Erythroblast (primary cell): ENCODE results near the gene DGAT2.

Experiments used
- DNase-seq, 2 experiments: peaks; one replicate each; lab custom pipeline; 2025; lab: John Stamatoyannopoulos, UW
- GATA1 ChIP-seq: IDR thresholded peaks from 2 replicates; pipeline ENCODE4 v1.6.1; 2011; ENCODE audit warnings: low read depth, mild to moderate bottlenecking, control low read depth, low read length, moderate library complexity
- POLR2A ChIP-seq: IDR thresholded peaks from 2 replicates; pipeline ENCODE4 v1.6.1; 2011; ENCODE audit warnings: mild to moderate bottlenecking, low read length

DGAT2 gene

GRCh38 chr11:75811485-75811884 lies 42.9 kb downstream of the DGAT2 start:
- no peak for TF ChIP-seq POLR2A
- TF ChIP-seq GATA1 = no peak
- no peak for DNase-seq

- no peak for TF ChIP-seq POLR2A
- no peak for TF ChIP-seq GATA1
- DNase-seq = no peak
These were observed 44.0 kb downstream of the DGAT2 start for GRCh38 chr11:75812542-75813040.

DNA sequence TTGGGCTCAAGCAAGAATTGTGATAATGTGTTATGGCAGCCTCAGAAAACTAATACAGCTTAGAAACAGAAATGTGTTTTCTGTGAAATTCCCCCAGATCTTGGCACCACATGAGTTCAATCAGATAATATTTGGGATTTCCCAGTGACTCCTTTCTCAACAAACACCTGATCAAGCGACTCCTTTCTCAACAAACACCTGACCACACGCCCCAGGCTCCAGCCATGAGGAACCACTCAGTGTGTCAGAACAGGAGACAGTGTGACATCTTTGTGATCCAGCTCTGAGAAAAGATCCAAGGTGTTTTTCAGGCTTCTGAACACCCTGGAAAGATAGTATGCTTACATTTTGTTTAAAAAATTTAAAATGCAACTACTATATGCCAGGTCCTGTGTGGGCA lies 44.5 kb downstream of the DGAT2 start:
- no peak for DNase-seq
- TF ChIP-seq GATA1 = no peak
- no peak for TF ChIP-seq POLR2A

DNA sequence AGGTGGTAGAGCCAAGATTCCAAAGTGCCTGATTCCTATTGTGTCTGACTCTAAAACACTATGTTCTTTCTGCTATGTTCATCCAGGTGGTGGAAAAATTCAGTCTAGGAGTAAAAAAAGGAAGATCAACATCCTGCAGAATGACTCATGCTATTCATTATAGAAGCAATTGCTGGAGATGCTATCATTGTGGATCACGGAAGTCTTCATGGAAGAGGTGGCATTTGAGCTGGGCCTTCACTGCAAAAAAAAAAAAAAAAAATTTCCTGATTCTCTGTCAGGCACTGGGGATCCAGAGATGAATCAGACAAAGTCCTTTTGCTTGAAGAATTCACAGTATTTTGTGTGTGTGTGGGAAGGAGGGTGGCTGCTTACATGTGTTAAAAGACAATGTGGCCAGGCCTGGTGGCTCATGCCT lies 45.1 kb downstream of the DGAT2 start:
- TF ChIP-seq POLR2A = no peak
- TF ChIP-seq GATA1 = no peak
- peak in 1 of 2 experiments; percentile 19 for DNase-seq

DNA sequence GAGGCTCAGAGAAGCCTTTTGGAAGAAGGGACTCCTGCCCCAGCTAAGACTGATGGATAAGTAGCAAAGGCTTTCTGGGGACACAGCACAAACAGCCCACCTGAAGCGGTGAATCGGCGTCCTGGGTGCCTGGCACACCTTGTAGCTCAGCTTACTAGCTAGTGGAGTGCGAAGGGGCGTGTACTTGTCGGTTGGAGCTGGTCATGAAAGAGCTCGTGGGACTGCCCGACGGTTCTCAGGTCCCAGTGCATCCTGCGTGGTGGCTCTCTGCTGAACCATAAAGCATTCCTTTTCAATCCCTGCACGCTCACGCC lies 45.7 kb downstream of the DGAT2 start:
- no peak for DNase-seq
- TF ChIP-seq POLR2A (no peak), GATA1 (no peak)

- peak; percentile 100 for DNase-seq
- TF ChIP-seq GATA1 (no peak), POLR2A (peak; percentile 86)
These were observed 46.2 kb downstream of the DGAT2 start, which contains the start of gene UVRAG for GRCh38 chr11:75814677-75815344. UVRAG (plus strand) TSS chr11:75815210; CDS start chr11:75815408, 198 bp downstream.

- DNase-seq = peak in 1 of 2 experiments; percentile 53
- TF ChIP-seq POLR2A (peak; percentile 33), GATA1 (no peak)
These were observed 47.0 kb downstream of the DGAT2 start for GRCh38 chr11:75815345-75816168.

DNA sequence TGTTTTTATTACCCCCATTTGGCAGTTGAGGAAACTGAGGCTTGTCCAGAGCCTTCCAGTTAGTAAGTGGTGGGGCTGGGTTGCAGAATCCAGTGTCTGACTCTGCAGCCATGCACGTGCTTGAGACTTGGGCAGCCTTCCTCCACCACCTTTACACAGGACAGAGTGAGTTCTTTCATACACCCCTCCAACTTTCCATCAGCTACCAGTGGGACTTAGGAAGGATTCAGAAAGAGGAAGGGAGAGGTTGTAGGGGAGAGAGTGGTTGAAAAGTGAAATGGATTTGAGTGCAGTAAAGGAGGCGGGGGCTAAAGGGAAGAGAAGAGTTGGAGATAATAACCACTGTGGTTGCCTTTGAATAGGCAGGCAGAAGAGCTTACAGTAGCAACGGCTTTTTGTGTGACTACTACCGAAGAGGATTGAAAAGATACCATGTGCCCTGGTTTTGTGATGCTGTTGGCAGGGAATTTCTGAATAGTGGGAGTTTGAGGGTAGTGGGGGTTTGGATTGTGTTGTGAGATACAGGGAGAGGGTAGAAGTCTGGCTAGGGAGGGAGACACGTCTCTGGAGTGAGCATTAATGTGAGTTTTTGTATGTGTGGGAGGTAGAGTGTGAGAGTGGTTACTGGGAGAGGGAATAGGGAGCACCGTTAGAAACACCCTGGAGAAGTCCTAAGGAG lies 48.1 kb downstream of the DGAT2 start:
- peak; percentile 48 to 51 for DNase-seq
- no peak for TF ChIP-seq GATA1
- no peak for TF ChIP-seq POLR2A

- TF ChIP-seq POLR2A = no peak
- TF ChIP-seq GATA1 = no peak
- no peak for DNase-seq
These were observed 52.1 kb downstream of the DGAT2 start for GRCh38 chr11:75820645-75821044.

DNA sequence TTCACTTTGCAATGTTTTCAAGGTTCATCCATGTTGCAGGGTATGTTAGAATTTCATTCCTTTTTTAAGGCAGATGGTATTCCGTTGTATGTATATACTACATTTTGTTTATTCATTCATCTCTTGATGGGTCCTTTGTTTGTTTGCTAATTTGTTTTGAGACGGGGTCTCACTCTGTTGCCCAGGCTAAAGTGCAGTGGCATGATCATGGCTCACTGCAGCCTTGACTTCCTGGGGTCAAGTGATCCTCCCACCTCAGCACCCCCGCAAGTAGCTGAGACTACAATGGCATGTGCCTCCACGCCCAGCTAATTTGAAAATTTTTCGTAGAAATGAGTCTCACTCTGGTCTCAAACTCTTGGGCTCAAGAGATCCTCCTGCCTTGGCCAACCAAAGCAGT lies 52.6 kb downstream of the DGAT2 start:
- DNase-seq = no peak
- no peak for TF ChIP-seq GATA1
- no peak for TF ChIP-seq POLR2A

- TF ChIP-seq POLR2A = no peak
- no peak for TF ChIP-seq GATA1
- no peak for DNase-seq
These were observed 54.0 kb downstream of the DGAT2 start for GRCh38 chr11:75822541-75822940.

GRCh38 chr11:75823415-75823814 lies 54.8 kb downstream of the DGAT2 start:
- DNase-seq = no peak
- TF ChIP-seq POLR2A = no peak
- no peak for TF ChIP-seq GATA1

DNA sequence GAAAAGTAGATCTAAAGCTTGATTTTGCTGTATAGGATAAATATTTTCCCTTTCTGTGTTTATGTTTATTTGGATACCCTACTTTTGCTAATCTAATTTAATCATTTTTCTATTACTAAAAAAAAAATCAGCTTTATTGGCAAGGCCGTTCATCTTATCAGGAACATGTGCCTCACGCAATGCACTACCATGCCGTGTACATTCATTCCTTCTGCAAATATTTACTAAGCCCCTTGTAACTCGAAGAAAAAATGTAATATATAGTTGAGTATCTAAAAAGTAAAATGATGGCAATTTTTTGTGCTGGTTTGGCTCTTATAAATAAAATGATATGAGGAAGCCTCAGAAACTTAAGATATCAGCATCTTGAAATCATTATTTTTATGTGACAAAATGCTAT lies 55.4 kb downstream of the DGAT2 start:
- DNase-seq = no peak
- TF ChIP-seq GATA1 (no peak), POLR2A (no peak)

GRCh38 chr11:75826461-75827230 lies 58.1 kb downstream of the DGAT2 start:
- no peak for TF ChIP-seq POLR2A
- no peak for TF ChIP-seq GATA1

More at GRCh38 chr11:75826461-75827230, 58.1 kb downstream of the DGAT2 start:
- no peak for DNase-seq
